Left kidney (tissue), 8 donors: ENCODE results near the gene OR5T1. TPM values are rescaled to one million over a fixed set of nuclear protein-coding genes. Genes with fewer than 3 reads are reported as not detected.

Experiments
- DNase-seq: peaks from one replicate; pipeline ENCODE4 v3.0.0-alpha.2; 2013
- long read RNA-seq, 8 donors: transcript quantifications; one replicate each; lab custom pipeline, GENCODE V29; 2026
- polyA plus RNA-seq: library from polyadenylated mRNA; unstranded; fragments of 120-200 nt; gene quantifications from one replicate; pipeline ENCODE4 v1.2.1, GENCODE V29; 2013; ENCODE audit not compliant: insufficient read length

OR5T1 gene
- polyA plus RNA-seq, result not detected
- long read RNA-seq, donor 1, result 0 reads
- long read RNA-seq, donor 2, result 0 reads
- long read RNA-seq, donor 3, result 0 reads
- long read RNA-seq, donor 4, result 0 reads
- long read RNA-seq, donor 5, result 0 reads
- long read RNA-seq, donor 6, partial matches to known transcripts, result 0 of 1 reads
- long read RNA-seq, donor 6, other reads (novel, unspliced or antisense), result 0 of 1 reads
- long read RNA-seq, donor 7, result 0 reads
- long read RNA-seq, donor 8, result 0 reads

DNA sequence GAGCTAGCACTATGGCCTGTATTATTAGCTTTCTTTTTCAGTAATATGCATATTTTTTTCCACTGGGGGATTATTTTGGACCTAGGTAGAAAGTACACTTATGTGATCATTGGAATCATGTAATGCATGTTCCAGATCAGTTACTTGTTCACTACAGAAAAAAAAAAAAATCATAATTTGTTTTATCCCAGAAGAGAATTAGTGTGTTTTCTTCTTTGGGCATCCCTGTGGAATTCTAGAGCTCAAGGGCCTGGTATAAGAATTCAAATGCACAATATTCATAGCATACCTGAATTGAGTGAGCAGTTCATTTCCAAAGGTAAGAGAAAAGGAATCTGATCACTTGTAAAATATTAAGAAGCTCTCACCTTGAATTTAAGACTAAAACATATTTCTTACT, at the start of gene OR5T1:
Gene OR5T1, plus strand, starts transcription at position 301 of the 400 bp plus-strand sequence. CDS start 1,485 bp downstream, outside the sequence.
- DNase-seq, result no peak

DNA sequence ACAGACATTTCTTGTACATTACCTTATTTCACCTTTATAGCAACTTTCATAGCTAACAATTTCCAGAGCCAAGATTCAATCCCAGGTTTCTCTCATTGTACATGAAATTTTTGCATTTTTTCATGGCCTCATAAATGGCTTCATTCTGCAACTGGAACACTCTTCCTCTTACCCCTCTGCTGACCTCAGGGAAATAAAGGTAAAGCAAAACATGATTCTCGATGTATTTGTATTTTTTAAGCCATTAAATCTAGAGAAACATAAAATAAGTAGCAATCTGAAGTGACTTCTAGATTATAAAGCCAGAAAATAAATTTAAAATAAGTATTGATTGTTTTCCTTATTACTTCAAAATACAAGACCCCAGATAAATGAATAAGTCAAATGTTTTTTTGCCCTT, 39.8 kb upstream of the OR5T1 start, which contains the start of gene OR5T2:
Gene OR5T2, minus strand, starts transcription at position 101 of the 400 bp plus-strand sequence. CDS start 1,193 bp downstream, outside the sequence.
- DNase-seq, result no peak

DNA sequence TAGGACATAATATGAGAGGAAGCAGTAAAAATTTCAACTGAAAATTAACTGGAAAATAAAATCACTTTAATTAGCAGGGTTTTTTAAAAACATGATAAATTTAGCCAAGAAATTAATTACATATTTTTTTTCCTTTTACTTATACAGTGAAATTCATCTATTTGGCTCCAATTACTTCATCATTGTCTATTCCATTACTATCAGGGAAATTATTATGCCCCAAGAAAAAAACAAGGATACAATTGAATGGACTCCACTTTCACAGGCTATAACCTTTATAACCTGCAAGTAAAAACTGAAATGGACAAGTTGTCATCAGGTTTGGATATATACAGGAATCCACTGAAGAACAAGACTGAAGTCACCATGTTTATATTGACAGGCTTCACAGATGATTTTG, 22.0 kb upstream of the OR5T1 start, which contains the start of gene OR5T3:
Gene OR5T3, plus strand, starts transcription at position 301 of the 400 bp plus-strand sequence. Its CDS starts 0 bp downstream, at position 301.
- no peak for DNase-seq

DNA sequence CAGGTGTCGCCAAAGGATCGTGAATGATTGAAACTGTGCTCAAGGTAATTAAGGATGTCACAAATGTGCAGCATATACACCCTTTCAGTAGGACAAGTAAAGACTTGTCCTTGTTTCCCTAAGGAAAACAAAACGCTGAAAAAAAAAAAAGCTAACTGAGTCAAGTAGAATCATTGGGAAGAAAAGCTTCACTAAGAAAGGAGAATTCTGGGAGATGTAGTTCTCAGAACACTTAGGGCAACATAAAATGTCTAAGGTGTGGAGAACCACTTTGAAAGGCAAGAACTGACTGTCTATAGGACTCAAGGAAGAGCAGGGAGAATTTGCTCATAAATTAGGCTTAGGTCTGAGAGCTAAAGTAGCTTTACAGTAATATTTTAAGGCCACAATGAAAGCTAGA, 2.9 kb upstream of the OR5T1 start:
- no peak for DNase-seq

DNA sequence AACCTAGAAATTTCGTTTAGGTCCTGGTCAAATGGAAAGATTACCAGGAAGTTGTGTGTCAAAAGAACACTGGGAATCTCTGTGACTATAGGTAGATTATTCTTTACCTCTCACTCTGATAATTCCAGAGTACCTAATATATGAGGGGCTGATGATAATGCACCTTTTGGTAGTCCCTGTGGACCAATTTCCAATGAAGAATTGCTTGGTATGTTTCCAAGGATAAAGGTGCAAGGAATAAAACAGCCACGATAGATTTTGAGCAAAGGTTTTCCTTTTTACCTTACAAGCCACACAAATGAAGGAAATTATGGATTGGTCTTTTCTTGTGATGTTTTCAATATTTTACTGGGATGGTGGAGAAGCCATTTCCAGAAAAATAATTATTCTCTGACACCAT, 18.2 kb downstream of the OR5T1 start, which contains the start of gene OR8H1:
Gene OR8H1, minus strand, starts transcription at position 101 of the 400 bp plus-strand sequence. CDS start 1,192 bp downstream, outside the sequence.
- DNase-seq, result no peak

DNA sequence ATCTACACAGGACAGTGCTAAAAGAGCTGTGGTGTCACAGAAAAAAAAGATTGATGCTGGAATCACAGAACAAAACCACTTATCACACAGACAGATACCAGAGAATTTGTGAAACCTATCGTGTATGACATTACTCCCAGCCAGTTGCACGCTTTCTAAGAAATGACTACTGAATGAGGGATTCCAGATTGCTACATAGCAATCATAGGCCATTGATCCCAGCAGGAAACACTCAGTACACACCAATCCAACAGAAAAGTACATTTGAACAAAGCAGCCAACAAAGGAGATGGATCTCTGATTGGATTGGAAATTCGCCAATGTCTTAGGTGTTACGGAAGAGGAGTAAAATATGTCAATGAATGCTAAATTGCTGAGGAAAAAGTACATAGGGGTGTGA, 22.9 kb downstream of the OR5T1 start:
- no peak for DNase-seq

DNA sequence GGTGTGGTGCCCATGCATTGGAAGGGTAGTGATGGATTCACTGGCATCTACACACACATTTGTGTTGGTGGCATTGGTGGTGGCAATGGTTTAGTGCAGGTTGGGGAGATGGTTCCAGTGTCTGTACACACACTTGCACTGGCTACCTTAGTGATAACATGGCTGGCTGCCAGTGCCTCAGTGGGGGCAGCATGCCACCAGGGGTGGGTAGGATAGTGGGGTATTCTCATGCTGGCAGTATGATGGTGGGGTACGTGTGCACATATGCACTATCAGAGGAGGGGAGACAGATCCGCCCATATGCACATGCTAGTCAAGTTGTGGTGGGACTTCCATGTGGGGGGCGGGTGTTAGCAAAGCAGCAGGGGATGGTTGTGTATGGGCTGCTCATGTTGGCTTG, 33.9 kb downstream of the OR5T1 start:
- DNase-seq, result no peak

DNA sequence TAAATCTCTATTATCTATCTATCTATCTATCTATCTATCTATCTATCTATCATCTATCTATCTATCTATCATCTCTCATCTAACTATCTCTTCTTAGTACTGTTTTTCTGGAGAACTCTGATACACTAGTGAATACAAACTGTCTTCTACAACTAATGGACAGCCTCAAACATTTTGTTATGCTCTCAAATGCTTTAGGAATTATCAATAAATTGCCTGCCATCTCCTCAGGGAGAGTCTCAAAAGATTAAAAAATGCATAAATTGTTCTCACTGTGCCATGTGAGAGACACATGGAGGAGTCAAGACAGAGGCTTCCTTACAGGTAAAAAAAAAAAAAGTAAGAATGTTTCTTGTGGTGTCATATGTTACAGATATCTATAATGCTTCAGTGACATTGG, 40.9 kb downstream of the OR5T1 start, which contains the start of gene OR8K3:
Gene OR8K3, plus strand, starts transcription at position 301 of the 400 bp plus-strand sequence. CDS start 3,163 bp downstream, outside the sequence.
- no peak for DNase-seq

Other genes with a start within 250 kb of the OR5T1 start
- 0.07 TPM for gene OR5AS1, start 246.5 kb upstream of the OR5T1 start, polyA plus RNA-seq
- not detected for gene OR8I2, start 180.8 kb upstream of the OR5T1 start, polyA plus RNA-seq
- not detected for gene OR8H2, start 170.5 kb upstream of the OR5T1 start, polyA plus RNA-seq
- not detected for gene OR8H3, start 151.8 kb upstream of the OR5T1 start, polyA plus RNA-seq
- not detected for gene OR8J3, start 134.0 kb upstream of the OR5T1 start, polyA plus RNA-seq
- not detected for gene OR8K5, start 113.8 kb upstream of the OR5T1 start, polyA plus RNA-seq
- not detected for gene OR5J2, start 97.5 kb upstream of the OR5T1 start, polyA plus RNA-seq
- not detected for gene OR5T2, start 39.9 kb upstream of the OR5T1 start, polyA plus RNA-seq
- gene OR5T3, start 21.9 kb upstream of the OR5T1 start, polyA plus RNA-seq, result not detected
- gene OR8H1, start 18.1 kb downstream of the OR5T1 start, polyA plus RNA-seq, result 0.05 TPM
- not detected for gene OR8K3, start 41.0 kb downstream of the OR5T1 start, polyA plus RNA-seq
- not detected for gene OR8K1, start 71.9 kb downstream of the OR5T1 start, polyA plus RNA-seq
- gene OR8J1, start 80.1 kb downstream of the OR5T1 start, polyA plus RNA-seq, result not detected
- not detected for gene OR8U1, start 101.5 kb downstream of the OR5T1 start, polyA plus RNA-seq
- gene OR5AL1, start 138.5 kb downstream of the OR5T1 start, polyA plus RNA-seq, result not detected
- not detected for gene OR5M3, start 199.2 kb downstream of the OR5T1 start, polyA plus RNA-seq
- gene OR5M8, start 217.2 kb downstream of the OR5T1 start, polyA plus RNA-seq, result not detected